Keratinocyte (primary cell): ENCODE measurements around the gene ETV5.

ENCODE experiments used
- EZH2 ChIP-seq: IDR thresholded peaks from one replicate; pipeline ENCODE4 v1.6.1; 2012; ENCODE audit warnings: inconsistent platforms, mild to moderate bottlenecking, low read length, moderate library complexity
- TF ChIP-seq, protein P1 (sequence below), 3 experiments: IDR thresholded peaks in 1 of 3; conservative IDR thresholded peaks in 1 of 3; optimal IDR thresholded peaks in 1 of 3; 2 replicates in 2 of 3; 3 replicates in 1 of 3; pipeline versions ENCODE3 to v1.5.1; 2011; ENCODE audit warnings: low read length in 3 of 3, mild to moderate bottlenecking in 3 of 3, moderate library complexity in 2 of 3, control low read depth in 1 of 3, inconsistent platforms in 1 of 3; ENCODE audit not compliant: insufficient read depth in 2 of 3; ENCODE audit errors: extremely low read depth in 1 of 3

DNA sequence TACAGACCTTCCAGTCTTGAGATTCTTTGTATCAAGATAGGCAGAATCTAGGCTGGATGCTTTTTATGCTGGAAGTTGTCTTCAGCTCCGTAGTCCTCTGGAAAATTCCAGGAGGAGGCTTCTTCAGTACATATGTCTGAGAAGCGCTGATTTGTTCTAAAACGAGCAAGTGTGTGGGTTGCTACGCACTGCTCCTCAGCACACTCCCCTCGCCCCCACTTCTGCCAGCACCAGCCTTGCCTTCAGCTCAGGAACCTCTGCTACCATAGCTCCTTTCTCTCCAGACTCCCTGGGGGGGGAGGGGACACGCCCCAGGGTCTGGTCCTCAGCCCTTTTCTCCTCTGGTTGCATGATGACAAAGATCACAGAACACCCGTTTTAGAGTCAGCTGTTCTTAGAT is 95.6 kb downstream of the ETV5 start:
- TF ChIP-seq, protein P1, sequence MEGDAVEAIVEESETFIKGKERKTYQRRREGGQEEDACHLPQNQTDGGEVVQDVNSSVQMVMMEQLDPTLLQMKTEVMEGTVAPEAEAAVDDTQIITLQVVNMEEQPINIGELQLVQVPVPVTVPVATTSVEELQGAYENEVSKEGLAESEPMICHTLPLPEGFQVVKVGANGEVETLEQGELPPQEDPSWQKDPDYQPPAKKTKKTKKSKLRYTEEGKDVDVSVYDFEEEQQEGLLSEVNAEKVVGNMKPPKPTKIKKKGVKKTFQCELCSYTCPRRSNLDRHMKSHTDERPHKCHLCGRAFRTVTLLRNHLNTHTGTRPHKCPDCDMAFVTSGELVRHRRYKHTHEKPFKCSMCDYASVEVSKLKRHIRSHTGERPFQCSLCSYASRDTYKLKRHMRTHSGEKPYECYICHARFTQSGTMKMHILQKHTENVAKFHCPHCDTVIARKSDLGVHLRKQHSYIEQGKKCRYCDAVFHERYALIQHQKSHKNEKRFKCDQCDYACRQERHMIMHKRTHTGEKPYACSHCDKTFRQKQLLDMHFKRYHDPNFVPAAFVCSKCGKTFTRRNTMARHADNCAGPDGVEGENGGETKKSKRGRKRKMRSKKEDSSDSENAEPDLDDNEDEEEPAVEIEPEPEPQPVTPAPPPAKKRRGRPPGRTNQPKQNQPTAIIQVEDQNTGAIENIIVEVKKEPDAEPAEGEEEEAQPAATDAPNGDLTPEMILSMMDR (optimal IDR thresholded peaks at IDR 0.05 in 1 of 3, IDR thresholded peaks at IDR 0.05 in 1 of 3, conservative IDR thresholded peaks at IDR 0.05 in 1 of 3; ENCODE audit: extremely low read depth in 1 of 3, insufficient read depth in 2 of 3, low read length in 3 of 3) = no peak
- no peak for TF ChIP-seq EZH2
